ENCODE measurements around the gene IGFN1.

The IGFN1 gene

GRCh38 chr1:201276891-201277290 lies 86.3 kb downstream of the IGFN1 start:
- H3K4me3 ChIP-seq (IDR thresholded peaks at IDR 0.05; ENCODE audit: insufficient read depth, low read depth, low read length): no peak overlapping the region
- H3K36me3 ChIP-seq (ENCODE audit: insufficient read depth): no peaks in the 10 kb centered on the region
- no peaks in the 10 kb centered on the region for H3K27me3 ChIP-seq (ENCODE audit: insufficient read depth, low read depth)
- no peaks in the 10 kb centered on the region for H3K4me1 ChIP-seq (ENCODE audit: low read depth, poor library complexity, severe bottlenecking)
- no peak overlapping the region for H3K9ac ChIP-seq
- no peak overlapping the region for H3K27ac ChIP-seq
- H2AFZ ChIP-seq (ENCODE audit: low read depth): no peak overlapping the region
- H3K79me2 ChIP-seq (ENCODE audit: insufficient read depth, low read depth): no peaks in the 10 kb centered on the region
- no peak overlapping the region for H3K4me2 ChIP-seq
- no peaks in the 10 kb centered on the region for H4K20me1 ChIP-seq (ENCODE audit: insufficient read depth)
- TF ChIP-seq, protein P1, sequence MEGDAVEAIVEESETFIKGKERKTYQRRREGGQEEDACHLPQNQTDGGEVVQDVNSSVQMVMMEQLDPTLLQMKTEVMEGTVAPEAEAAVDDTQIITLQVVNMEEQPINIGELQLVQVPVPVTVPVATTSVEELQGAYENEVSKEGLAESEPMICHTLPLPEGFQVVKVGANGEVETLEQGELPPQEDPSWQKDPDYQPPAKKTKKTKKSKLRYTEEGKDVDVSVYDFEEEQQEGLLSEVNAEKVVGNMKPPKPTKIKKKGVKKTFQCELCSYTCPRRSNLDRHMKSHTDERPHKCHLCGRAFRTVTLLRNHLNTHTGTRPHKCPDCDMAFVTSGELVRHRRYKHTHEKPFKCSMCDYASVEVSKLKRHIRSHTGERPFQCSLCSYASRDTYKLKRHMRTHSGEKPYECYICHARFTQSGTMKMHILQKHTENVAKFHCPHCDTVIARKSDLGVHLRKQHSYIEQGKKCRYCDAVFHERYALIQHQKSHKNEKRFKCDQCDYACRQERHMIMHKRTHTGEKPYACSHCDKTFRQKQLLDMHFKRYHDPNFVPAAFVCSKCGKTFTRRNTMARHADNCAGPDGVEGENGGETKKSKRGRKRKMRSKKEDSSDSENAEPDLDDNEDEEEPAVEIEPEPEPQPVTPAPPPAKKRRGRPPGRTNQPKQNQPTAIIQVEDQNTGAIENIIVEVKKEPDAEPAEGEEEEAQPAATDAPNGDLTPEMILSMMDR (conservative IDR thresholded peaks at IDR 0.05; ENCODE audit: low read depth, low read length): no peak

DNA sequence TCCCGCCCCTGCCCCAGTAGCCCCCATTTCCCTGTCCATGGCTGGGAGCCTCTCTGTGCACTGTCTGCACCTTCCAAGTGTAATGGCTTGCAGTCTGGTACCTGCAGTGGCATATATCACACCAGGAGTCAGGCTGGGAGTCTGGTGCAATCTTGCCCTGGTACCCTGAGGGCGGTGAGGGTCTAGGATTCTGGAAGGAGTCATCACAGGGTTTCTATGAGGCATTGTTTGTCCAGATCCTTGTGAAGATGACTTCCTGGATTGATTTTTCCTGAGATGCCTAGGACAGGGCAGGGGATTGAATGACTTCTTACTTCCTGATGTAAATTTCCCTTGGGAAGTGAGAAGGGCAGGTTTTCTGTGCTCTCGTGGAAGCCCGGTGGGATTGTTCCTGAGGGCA lies 86.8 kb downstream of the IGFN1 start:
- Histone ChIP-seq H3K4me2 (no peak overlapping the region), H4K20me1 (ENCODE audit: insufficient read depth) (no peaks in the 10 kb centered on the region), H3K27ac (no peak overlapping the region), H3K4me3 (IDR thresholded peaks at IDR 0.05; ENCODE audit: insufficient read depth, low read depth, low read length) (no peak overlapping the region), H3K36me3 (ENCODE audit: insufficient read depth) (no peaks in the 10 kb centered on the region), H3K27me3 (ENCODE audit: insufficient read depth, low read depth) (no peaks in the 10 kb centered on the region), H2AFZ (ENCODE audit: low read depth) (no peak overlapping the region), H3K79me2 (ENCODE audit: insufficient read depth, low read depth) (no peaks in the 10 kb centered on the region), H3K4me1 (ENCODE audit: low read depth, poor library complexity, severe bottlenecking) (no peaks in the 10 kb centered on the region), H3K9ac (no peak overlapping the region)
- TF ChIP-seq, protein P1 (conservative IDR thresholded peaks at IDR 0.05; ENCODE audit: low read depth, low read length): no peak
